ENCODE results near the gene HGFAC.

DNA sequence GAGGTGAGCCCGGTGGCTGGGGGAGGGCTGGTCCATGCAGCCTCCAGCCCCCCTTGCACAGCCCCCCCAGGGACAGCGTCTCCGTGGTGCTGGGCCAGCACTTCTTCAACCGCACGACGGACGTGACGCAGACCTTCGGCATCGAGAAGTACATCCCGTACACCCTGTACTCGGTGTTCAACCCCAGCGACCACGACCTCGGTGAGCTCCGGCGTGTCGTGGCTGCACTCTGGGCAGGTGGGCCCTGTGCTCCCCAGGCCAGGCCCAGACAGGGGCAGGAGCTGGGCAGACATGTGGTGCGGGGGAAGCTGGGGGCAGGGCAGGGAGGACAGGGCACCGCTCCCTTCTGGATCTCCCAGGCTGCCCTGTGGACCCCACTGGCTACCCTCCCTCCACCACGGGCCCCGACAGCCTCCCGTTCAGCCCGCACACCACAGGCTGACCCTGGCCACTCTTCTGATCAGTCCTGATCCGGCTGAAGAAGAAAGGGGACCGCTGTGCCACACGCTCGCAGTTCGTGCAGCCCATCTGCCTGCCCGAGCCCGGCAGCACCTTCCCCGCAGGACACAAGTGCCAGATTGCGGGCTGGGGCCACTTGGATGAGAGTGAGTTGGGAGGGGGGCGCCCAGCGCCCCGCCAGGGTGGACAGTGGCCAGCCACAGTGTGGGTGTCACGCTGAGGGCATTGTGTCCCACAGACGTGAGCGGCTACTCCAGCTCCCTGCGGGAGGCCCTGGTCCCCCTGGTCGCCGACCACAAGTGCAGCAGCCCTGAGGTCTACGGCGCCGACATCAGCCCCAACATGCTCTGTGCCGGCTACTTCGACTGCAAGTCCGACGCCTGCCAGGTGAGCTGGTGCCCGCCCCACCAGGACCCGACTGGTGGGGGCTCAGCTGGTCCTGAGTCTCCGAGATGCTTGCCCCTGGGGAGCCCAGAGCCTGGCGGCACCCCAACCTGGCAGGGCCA lies 5.9 kb downstream of the HGFAC start:
- no peak for TF ChIP-seq POLR2AphosphoS5 (IDR thresholded peaks at IDR 0.05; ENCODE audit: low read depth, low read length)
- TF ChIP-seq, protein P1, sequence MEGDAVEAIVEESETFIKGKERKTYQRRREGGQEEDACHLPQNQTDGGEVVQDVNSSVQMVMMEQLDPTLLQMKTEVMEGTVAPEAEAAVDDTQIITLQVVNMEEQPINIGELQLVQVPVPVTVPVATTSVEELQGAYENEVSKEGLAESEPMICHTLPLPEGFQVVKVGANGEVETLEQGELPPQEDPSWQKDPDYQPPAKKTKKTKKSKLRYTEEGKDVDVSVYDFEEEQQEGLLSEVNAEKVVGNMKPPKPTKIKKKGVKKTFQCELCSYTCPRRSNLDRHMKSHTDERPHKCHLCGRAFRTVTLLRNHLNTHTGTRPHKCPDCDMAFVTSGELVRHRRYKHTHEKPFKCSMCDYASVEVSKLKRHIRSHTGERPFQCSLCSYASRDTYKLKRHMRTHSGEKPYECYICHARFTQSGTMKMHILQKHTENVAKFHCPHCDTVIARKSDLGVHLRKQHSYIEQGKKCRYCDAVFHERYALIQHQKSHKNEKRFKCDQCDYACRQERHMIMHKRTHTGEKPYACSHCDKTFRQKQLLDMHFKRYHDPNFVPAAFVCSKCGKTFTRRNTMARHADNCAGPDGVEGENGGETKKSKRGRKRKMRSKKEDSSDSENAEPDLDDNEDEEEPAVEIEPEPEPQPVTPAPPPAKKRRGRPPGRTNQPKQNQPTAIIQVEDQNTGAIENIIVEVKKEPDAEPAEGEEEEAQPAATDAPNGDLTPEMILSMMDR (IDR thresholded peaks at IDR 0.05): no peak
- no peak for TF ChIP-seq MAX (IDR thresholded peaks at IDR 0.05; ENCODE audit: low read depth)
- TF ChIP-seq REST (IDR thresholded peaks at IDR 0.05; ENCODE audit: low read depth, low read length): no peak
- no peak for TF ChIP-seq FOXM1 (IDR thresholded peaks at IDR 0.05; ENCODE audit: low read depth)
- no peak for TF ChIP-seq EP300 (IDR thresholded peaks at IDR 0.05; ENCODE audit: borderline replicate concordance in 1 of 2, low read depth in 1 of 2, low read length in 1 of 2)
- TF ChIP-seq RCOR1 (IDR thresholded peaks at IDR 0.05; ENCODE audit: low read length): no peak
- no peak for TF ChIP-seq NRF1 (IDR thresholded peaks at IDR 0.05; ENCODE audit: low read depth, low read length)
- TF ChIP-seq TCF12 (IDR thresholded peaks at IDR 0.05): no peak
- no peak for TF ChIP-seq FOXJ3 (CRISPR knock-in tag; IDR thresholded peaks at IDR 0.05)
- TF ChIP-seq RXRA (IDR thresholded peaks at IDR 0.05; ENCODE audit: borderline replicate concordance, low read depth): no peak
